Panc1 (cell line): Measurements from ENCODE around the gene HCN2. TPM values are rescaled to one million over a fixed set of nuclear protein-coding genes. Genes with fewer than 3 reads are reported as not detected.

ENCODE experiments used
- ATAC-seq: fragments of 200-7000 bp; cut with Tn5 transposase; 2 replicates; pipeline ENCODE4 v1.9.1; 2020; ENCODE audit warnings: mild to moderate bottlenecking, moderate library complexity
- BruUV-seq: library from RNA; stranded (reverse); fragments of 400-500 nt; replicated peaks from 2 replicates; lab custom pipeline; 2021; lab: Mats Ljungman, UMichigan
- CTCF ChIA-PET: fragments of 300-600 bp; sonication (Branson Sonifier 250); formaldehyde crosslinking; loops from one replicate; lab custom pipeline; 2022; ENCODE audit warnings: antibody characterized with exemption; lab: Charles Lee
- POLR2A ChIA-PET: fragments of 300-600 bp; sonication (Branson Sonifier 250); formaldehyde crosslinking; loops from one replicate; lab custom pipeline; 2022; ENCODE audit warnings: antibody characterized with exemption; lab: Charles Lee
- DNase-seq: peaks from one replicate; pipeline ENCODE4 v3.0.0-alpha.2; 2010; ENCODE audit warnings: low read depth, low spot score
- H3K27ac ChIP-seq: 2 replicates; pipeline ENCODE4 v1.5.1; 2011; ENCODE audit warnings: mild to moderate bottlenecking, low read length, inconsistent platforms
- H3K27me3 ChIP-seq: fragments of 200-500 bp; sonication (Bioruptor generic); 2 replicates; pipeline ENCODE4 v1.6.0; 2014; ENCODE audit warnings: low read length, inconsistent platforms; ENCODE audit not compliant: control insufficient read depth, insufficient read depth
- H3K36me3 ChIP-seq: fragments of 200-500 bp; sonication (Bioruptor generic); 2 replicates; pipeline ENCODE4 v1.5.1; 2014; ENCODE audit warnings: inconsistent platforms, mild to moderate bottlenecking, low read length, moderate library complexity; ENCODE audit not compliant: control insufficient read depth, insufficient read depth
- H3K4me1 ChIP-seq: 2 replicates; pipeline ENCODE4 v1.5.1; 2011; ENCODE audit warnings: inconsistent platforms, mild to moderate bottlenecking, low read length, moderate library complexity; ENCODE audit not compliant: control insufficient read depth, insufficient read depth
- H3K4me3 ChIP-seq, 2 experiments: 2 replicates each; pipeline ENCODE4 v1.5.1; 2011 to 2012; ENCODE audit warnings: low read depth in 2 of 2, low read length in 2 of 2, mild to moderate bottlenecking in 2 of 2, inconsistent platforms in 1 of 2, moderate library complexity in 1 of 2
- H3K9me3 ChIP-seq: fragments of 200-500 bp; sonication (Bioruptor generic); 2 replicates; pipeline ENCODE4 v1.5.1; 2014; ENCODE audit warnings: low read depth, mild to moderate bottlenecking, inconsistent platforms, low read length, moderate library complexity; ENCODE audit not compliant: control insufficient read depth, insufficient read depth
- CTCF ChIP-seq: fragments of 450-650 bp; IDR thresholded peaks from 2 replicates; pipeline ENCODE4 v1.5.1; 2017; ENCODE audit warnings: mild to moderate bottlenecking
- POLR2AphosphoS5 ChIP-seq: IDR thresholded peaks from 2 replicates; pipeline ENCODE4 v1.6.1; 2012; ENCODE audit warnings: mild to moderate bottlenecking, low read depth, low read length, moderate library complexity
- REST ChIP-seq, 2 experiments: IDR thresholded peaks; 2 replicates each; pipeline ENCODE4 v1.6.1; 2011 to 2012; ENCODE audit warnings: low read depth in 2 of 2, control low read depth in 1 of 2, low read length in 1 of 2, mild to moderate bottlenecking in 1 of 2, moderate library complexity in 1 of 2; ENCODE audit not compliant: insufficient read depth in 1 of 2
- SIN3A ChIP-seq: IDR thresholded peaks from 2 replicates; pipeline ENCODE4 v1.6.1; 2012; ENCODE audit warnings: low read depth, mild to moderate bottlenecking, low read length, moderate library complexity, borderline replicate concordance; ENCODE audit not compliant: insufficient read depth
- TCF7L2 ChIP-seq: IDR thresholded peaks from 2 replicates; pipeline ENCODE4 v1.6.1; 2011; ENCODE audit warnings: mild to moderate bottlenecking, low read depth, low read length, inconsistent platforms
- in situ Hi-C: cut with HindIII; loops from 2 replicates; pipeline ENCODE4 v1.10.0; 2016; ENCODE audit warnings: low sequenced_read_pairs, low pct_unique_long_range_greater_than_20kb
- intact Hi-C: fragments of 100-400 bp; cut with micrococcal nuclease; formaldehyde crosslinking; loops from one replicate; pipeline ENCODE4 v1.10.0; 2022; ENCODE audit not compliant: unreplicated experiment
- total RNA-seq: library from RNA; stranded (reverse); gene quantifications from one replicate; pipeline ENCODE4 v1.2.1, GENCODE V29; 2021; ENCODE audit not compliant: unreplicated experiment

The HCN2 gene
- total RNA-seq, 1 experiment from 2014 or later = 15.1 TPM

- H3K9me3 ChIP-seq = no peaks in the 10 kb centered on the region
- in situ Hi-C loops = no loop called here
- no peak for ATAC-seq
- H3K36me3 ChIP-seq = no peaks in the 10 kb centered on the region
- ChIA-PET CTCF (interaction anchor here (0.6 kb wide), 1 partner anchor 20 kb away, joined by 8 read pairs; no protein-coding TSS in a partner anchor), POLR2A (no interaction called here)
- H3K4me3 ChIP-seq = no peak overlapping the region
- no peak overlapping the region for H3K27ac ChIP-seq
- H3K4me1 ChIP-seq = peaks cover 26% of the 10 kb centered on the region
- intact Hi-C loops = no loop called here
- no TSS peak for BruUV-seq
- no peak for DNase-seq
- no peak for TF ChIP-seq POLR2AphosphoS5
- TF ChIP-seq SIN3A = no peak
- TF ChIP-seq CTCF = no peak
- TF ChIP-seq REST (IDR thresholded peaks at IDR 0.05; ENCODE audit: insufficient read depth in 1 of 2, low read depth in 2 of 2, low read length in 1 of 2) = no peak
- no peaks in the 10 kb centered on the region for H3K27me3 ChIP-seq
Measured at GRCh38 chr19:607301-608154, 17.8 kb downstream of the HCN2 start.

- no peak for TF ChIP-seq POLR2AphosphoS5
- TF ChIP-seq CTCF = no peak
- TF ChIP-seq TCF7L2 = no peak
- TF ChIP-seq REST (IDR thresholded peaks at IDR 0.05; ENCODE audit: insufficient read depth in 1 of 2, low read depth in 2 of 2, low read length in 1 of 2) = no peak
- TF ChIP-seq SIN3A = no peak
- Histone ChIP-seq H3K9me3 (no peaks in the 10 kb centered on the region), H3K4me1 (peaks cover 26% of the 10 kb centered on the region), H3K27me3 (no peaks in the 10 kb centered on the region), H3K36me3 (no peaks in the 10 kb centered on the region), H3K27ac (no peak overlapping the region; the same call in 1 of the 2 replicates), H3K4me3 (no peak overlapping the region)
- no peak for DNase-seq
- no TSS peak for BruUV-seq
- intact Hi-C loops = no loop called here
- peak; percentile 63 for ATAC-seq
- in situ Hi-C loops = no loop called here
- ChIA-PET POLR2A (no interaction called here), CTCF (no interaction called here)
Measured at GRCh38 chr19:608155-609003, 18.7 kb downstream of the HCN2 start.
